Nephron (organoid): ENCODE data around the gene FARP1.

Experiments used
- H3K27ac Mint-ChIP-seq, 3 experiments: 2 replicates each; pipeline ENCODE4 v1.8.0; 2020; ENCODE audit warnings: mixed read lengths in 3 of 3, mild to moderate bottlenecking in 2 of 3, moderate library complexity in 1 of 3
- H3K27me3 Mint-ChIP-seq: 2 replicates; pipeline ENCODE4 v1.8.0; 2021; ENCODE audit warnings: low read depth, mild to moderate bottlenecking, moderate library complexity, mixed read lengths
- H3K36me3 Mint-ChIP-seq: 2 replicates; pipeline ENCODE4 v1.8.0; 2020; ENCODE audit warnings: low read depth, mixed read lengths
- H3K4me1 Mint-ChIP-seq: 2 replicates; pipeline ENCODE4 v1.8.0; 2020; ENCODE audit warnings: mixed read lengths
- H3K4me3 Mint-ChIP-seq, 3 experiments: 2 replicates each; pipeline ENCODE4 v1.8.0; 2020; ENCODE audit warnings: mild to moderate bottlenecking in 3 of 3, mixed read lengths in 3 of 3, moderate library complexity in 2 of 3
- H3K9me3 Mint-ChIP-seq: 2 replicates; pipeline ENCODE4 v1.8.0; 2020; ENCODE audit warnings: mixed read lengths
- TF ChIP-seq, protein P1 (sequence below), 3 experiments: fragments of 200-600 bp; sonication (generic); IDR thresholded peaks; one replicate each; pipeline ENCODE4 v1.5.0; 2021; ENCODE audit warnings: antibody characterized with exemption in 3 of 3; ENCODE audit not compliant: unreplicated experiment in 3 of 3

FARP1 gene

GRCh38 chr13:98447130-98447529 is 304.2 kb downstream of the FARP1 start:
- TF ChIP-seq, protein P1, sequence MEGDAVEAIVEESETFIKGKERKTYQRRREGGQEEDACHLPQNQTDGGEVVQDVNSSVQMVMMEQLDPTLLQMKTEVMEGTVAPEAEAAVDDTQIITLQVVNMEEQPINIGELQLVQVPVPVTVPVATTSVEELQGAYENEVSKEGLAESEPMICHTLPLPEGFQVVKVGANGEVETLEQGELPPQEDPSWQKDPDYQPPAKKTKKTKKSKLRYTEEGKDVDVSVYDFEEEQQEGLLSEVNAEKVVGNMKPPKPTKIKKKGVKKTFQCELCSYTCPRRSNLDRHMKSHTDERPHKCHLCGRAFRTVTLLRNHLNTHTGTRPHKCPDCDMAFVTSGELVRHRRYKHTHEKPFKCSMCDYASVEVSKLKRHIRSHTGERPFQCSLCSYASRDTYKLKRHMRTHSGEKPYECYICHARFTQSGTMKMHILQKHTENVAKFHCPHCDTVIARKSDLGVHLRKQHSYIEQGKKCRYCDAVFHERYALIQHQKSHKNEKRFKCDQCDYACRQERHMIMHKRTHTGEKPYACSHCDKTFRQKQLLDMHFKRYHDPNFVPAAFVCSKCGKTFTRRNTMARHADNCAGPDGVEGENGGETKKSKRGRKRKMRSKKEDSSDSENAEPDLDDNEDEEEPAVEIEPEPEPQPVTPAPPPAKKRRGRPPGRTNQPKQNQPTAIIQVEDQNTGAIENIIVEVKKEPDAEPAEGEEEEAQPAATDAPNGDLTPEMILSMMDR (IDR thresholded peaks at IDR 0.05; ENCODE audit: unreplicated experiment in 3 of 3), result no peak
- Mint-ChIP-seq H3K4me3 (no peak overlapping the region), H3K4me1 (peaks cover 29% of the 10 kb centered on the region), H3K9me3 (no peaks in the 10 kb centered on the region), H3K36me3 (peaks cover 64% of the 10 kb centered on the region), H3K27ac (peak overlapping the region in 1 of 3 experiments; percentile 16), H3K27me3 (no peaks in the 10 kb centered on the region)

DNA sequence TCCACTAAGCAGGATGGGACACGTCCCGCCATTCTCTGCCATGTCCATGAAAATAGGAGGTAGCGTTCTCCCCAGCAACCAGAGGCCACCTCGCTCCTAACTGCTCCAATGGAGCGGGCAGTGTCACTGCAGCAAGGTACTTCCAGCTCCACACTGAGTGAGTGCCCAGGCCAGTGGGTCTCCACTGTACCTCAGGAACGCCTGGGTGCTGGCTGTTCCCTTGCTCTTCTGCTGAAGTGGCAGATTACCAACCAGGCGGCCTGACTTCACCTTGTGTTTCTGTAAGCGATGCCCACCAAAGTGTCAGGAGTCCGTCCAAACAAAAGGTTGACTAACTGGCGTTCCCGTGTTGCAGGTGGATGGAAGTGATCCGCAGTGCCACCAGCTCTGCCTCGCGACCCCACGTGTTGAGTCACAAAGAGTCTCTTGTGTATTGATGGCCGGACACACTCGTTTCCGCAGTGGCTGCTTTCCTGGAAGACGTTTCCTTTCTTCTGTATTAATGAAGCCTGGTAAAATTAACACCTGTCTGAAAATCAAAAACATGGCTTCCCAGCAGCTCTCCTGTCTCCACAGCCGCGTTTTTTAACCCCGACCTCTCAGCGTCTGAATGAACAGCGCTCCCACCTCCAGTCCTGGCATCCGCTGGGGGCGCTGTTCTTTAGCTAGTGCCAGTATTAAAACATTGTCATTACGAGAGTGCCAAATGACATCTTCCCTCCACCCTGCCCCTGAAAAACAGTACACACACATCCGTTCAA is 305.2 kb downstream of the FARP1 start:
- H3K4me1 Mint-ChIP-seq, result peaks cover 38% of the 10 kb centered on the region
- peaks cover 68% of the 10 kb centered on the region for H3K36me3 Mint-ChIP-seq
- no peak overlapping the region for H3K4me3 Mint-ChIP-seq
- H3K27ac Mint-ChIP-seq, result peak overlapping the region in 2 of 3 experiments; percentile 4 to 60
- H3K27me3 Mint-ChIP-seq, result no peaks in the 10 kb centered on the region
- TF ChIP-seq, protein P1 (IDR thresholded peaks at IDR 0.05; ENCODE audit: unreplicated experiment in 3 of 3), result peak; percentile 49 to 63 (median 54)
- no peaks in the 10 kb centered on the region for H3K9me3 Mint-ChIP-seq

DNA sequence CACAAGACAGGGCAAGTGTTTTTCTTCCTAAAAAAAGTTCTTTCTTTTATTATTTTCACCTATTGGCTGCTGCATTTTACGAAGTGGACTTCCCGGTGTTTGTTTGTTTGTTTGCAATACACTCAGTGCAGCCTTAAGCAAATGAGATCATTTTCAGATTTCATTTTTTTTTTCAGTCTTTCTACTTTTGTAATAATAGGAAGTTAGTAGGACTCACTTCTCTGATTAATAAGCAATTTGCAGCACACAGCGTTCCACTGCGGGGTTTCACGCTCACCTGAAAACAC is 305.7 kb downstream of the FARP1 start:
- H3K27ac Mint-ChIP-seq, result peak overlapping the region in 2 of 3 experiments; percentile 4 to 60
- H3K4me1 Mint-ChIP-seq, result peaks cover 41% of the 10 kb centered on the region
- H3K9me3 Mint-ChIP-seq, result no peaks in the 10 kb centered on the region
- peaks cover 66% of the 10 kb centered on the region for H3K36me3 Mint-ChIP-seq
- no peaks in the 10 kb centered on the region for H3K27me3 Mint-ChIP-seq
- TF ChIP-seq, protein P1 (IDR thresholded peaks at IDR 0.05; ENCODE audit: unreplicated experiment in 3 of 3), result no peak
- H3K4me3 Mint-ChIP-seq, result no peak overlapping the region

GRCh38 chr13:98449273-98449672 is 306.4 kb downstream of the FARP1 start:
- peaks cover 67% of the 10 kb centered on the region for H3K36me3 Mint-ChIP-seq
- H3K27ac Mint-ChIP-seq, result peak overlapping the region; percentile 67 to 75 (median 73)
- TF ChIP-seq, protein P1 (IDR thresholded peaks at IDR 0.05; ENCODE audit: unreplicated experiment in 3 of 3), result no peak
- no peak overlapping the region for H3K4me3 Mint-ChIP-seq
- peaks cover 46% of the 10 kb centered on the region for H3K4me1 Mint-ChIP-seq
- no peaks in the 10 kb centered on the region for H3K9me3 Mint-ChIP-seq
- no peaks in the 10 kb centered on the region for H3K27me3 Mint-ChIP-seq

- Mint-ChIP-seq H3K36me3 (peaks cover 73% of the 10 kb centered on the region), H3K27me3 (no peaks in the 10 kb centered on the region), H3K27ac (peak overlapping the region; percentile 67 to 75 (median 68)), H3K9me3 (no peaks in the 10 kb centered on the region), H3K4me1 (peaks cover 53% of the 10 kb centered on the region), H3K4me3 (no peak overlapping the region)
- TF ChIP-seq, protein P1 (IDR thresholded peaks at IDR 0.05; ENCODE audit: unreplicated experiment in 3 of 3), result no peak
Measured at GRCh38 chr13:98450026-98450425, 307.1 kb downstream of the FARP1 start.

DNA sequence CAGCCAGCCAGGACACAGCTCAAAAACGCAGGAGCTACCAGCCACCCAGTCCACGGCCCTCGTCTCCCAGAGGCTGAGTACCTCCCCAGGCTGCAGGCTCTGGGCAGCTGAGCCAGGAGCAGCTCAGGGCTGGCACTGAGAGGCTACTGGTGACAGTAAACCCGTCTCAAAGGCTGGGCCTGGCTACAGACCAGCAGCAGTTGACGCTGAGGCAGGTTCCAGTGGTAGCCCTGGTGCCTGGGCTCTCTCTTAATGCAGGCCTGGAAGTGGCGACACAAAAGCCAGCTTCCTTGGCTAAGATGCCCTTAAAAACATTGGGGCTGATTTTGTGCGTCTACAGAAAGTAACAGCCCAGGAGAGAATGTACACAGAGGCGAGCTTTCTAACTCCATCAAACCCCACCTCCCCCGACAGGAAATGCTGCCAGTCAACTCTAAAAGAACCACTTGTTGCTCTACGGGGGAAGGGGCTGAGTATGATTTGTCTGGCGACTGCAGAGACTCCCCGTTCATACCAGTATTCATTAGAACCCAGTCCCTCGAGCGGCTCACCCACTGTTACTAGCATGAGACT is 307.7 kb downstream of the FARP1 start:
- H3K27me3 Mint-ChIP-seq, result no peaks in the 10 kb centered on the region
- H3K36me3 Mint-ChIP-seq, result peaks cover 79% of the 10 kb centered on the region
- TF ChIP-seq, protein P1 (IDR thresholded peaks at IDR 0.05; ENCODE audit: unreplicated experiment in 3 of 3), result no peak
- H3K9me3 Mint-ChIP-seq, result no peaks in the 10 kb centered on the region
- H3K27ac Mint-ChIP-seq, result peak overlapping the region; percentile 83 to 86 (median 83)
- H3K4me3 Mint-ChIP-seq, result no peak overlapping the region
- peaks cover 58% of the 10 kb centered on the region for H3K4me1 Mint-ChIP-seq
